Stomach smooth muscle (tissue), 2 donors: ENCODE results near the gene MPP4.

ENCODE experiments used
- H3K27ac ChIP-seq: one replicate; pipeline ENCODE4 v1.7.0; 2013; ENCODE audit warnings: mild to moderate bottlenecking, low read length, inconsistent platforms
- H3K27me3 ChIP-seq, 2 donors: one replicate each; pipeline ENCODE4 v1.7.0; 2013; ENCODE audit warnings: low read length in 2 of 2; ENCODE audit not compliant: insufficient read depth in 2 of 2, control insufficient read depth in 1 of 2
- H3K36me3 ChIP-seq, 2 donors: one replicate each; pipeline ENCODE4 v1.7.0; 2013; ENCODE audit warnings: low read length in 2 of 2; ENCODE audit not compliant: control insufficient read depth in 2 of 2, insufficient read depth in 2 of 2
- H3K4me1 ChIP-seq: one replicate; pipeline ENCODE4 v1.7.0; 2013; ENCODE audit warnings: low read length; ENCODE audit not compliant: control insufficient read depth, insufficient read depth
- H3K4me3 ChIP-seq, 2 donors: one replicate each; pipeline ENCODE4 v1.7.0; 2013; ENCODE audit warnings: low read length in 2 of 2
- H3K9ac ChIP-seq, 2 donors: one replicate each; pipeline ENCODE4 v1.7.0; 2013; ENCODE audit warnings: low read length in 2 of 2, mild to moderate bottlenecking in 1 of 2
- H3K9me3 ChIP-seq, 2 donors: one replicate each; pipeline ENCODE4 v1.7.0; 2013; ENCODE audit warnings: low read length in 2 of 2; ENCODE audit not compliant: control insufficient read depth in 2 of 2
- donor health status: healthy.
- donor health status: Pancreatic carcinoma.

MPP4 gene

DNA sequence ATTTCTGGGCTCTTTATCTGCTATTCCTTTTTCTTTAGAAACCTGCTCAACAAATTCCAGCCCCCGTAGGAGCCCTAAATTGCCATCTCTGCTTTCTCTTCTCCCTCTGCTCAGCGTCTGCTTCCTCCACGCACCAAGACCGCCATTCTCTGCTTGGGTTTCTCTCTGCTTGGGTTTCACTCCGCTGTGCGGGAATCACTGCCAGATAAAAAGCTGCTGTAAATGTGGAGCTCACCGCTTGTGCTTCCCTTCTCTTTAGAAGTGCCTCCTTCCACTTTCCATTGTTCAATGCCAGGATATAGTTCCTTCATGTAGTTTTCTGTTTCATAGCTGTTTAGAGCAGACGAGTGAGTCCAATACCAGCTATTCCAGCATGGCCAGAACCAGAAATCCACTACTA is 101.0 kb downstream of the MPP4 start:
- H3K9ac ChIP-seq = no peak overlapping the region
- peak overlapping the region in 1 of 2 donors; percentile 8 for H3K4me3 ChIP-seq
- no peaks in the 10 kb centered on the region for H3K36me3 ChIP-seq
- no peak overlapping the region for H3K27ac ChIP-seq
- no peaks in the 10 kb centered on the region for H3K4me1 ChIP-seq
- H3K9me3 ChIP-seq = peaks cover 0 to 4% of the 10 kb centered on the region in 2 donors
- H3K27me3 ChIP-seq = no peaks in the 10 kb centered on the region
